Cerebellar cortex (tissue), 1 donor: Measurements from ENCODE around the gene OGFR.
A peak's percentile ranks its signal among the peaks of the same experiment; 100 is the strongest.

Source experiments
- DNase-seq: peaks from one replicate; pipeline ENCODE4 v3.0.0-alpha.2; 2015; ENCODE audit warnings: low spot score

Gene OGFR

DNA sequence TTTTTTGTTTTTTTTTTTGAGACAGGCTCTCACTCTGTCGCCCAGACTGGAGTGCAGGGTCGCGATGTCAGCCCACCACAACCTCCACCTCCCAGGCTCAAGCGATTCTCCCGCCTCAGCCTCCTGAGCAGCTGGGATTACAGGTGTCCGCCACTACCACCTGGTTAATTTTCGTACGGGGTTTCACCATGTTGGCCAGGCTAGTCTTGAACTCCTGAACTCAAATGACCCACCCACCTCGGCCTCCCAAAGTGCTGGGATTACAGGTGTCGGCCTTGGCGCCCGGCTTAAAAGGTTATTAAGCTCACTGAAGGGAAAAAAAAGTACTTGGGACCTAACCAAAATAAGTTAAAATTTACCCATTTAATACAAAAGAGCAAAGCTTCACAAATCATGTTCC, 55.1 kb downstream of the OGFR start:
- DNase-seq = no peak

DNA sequence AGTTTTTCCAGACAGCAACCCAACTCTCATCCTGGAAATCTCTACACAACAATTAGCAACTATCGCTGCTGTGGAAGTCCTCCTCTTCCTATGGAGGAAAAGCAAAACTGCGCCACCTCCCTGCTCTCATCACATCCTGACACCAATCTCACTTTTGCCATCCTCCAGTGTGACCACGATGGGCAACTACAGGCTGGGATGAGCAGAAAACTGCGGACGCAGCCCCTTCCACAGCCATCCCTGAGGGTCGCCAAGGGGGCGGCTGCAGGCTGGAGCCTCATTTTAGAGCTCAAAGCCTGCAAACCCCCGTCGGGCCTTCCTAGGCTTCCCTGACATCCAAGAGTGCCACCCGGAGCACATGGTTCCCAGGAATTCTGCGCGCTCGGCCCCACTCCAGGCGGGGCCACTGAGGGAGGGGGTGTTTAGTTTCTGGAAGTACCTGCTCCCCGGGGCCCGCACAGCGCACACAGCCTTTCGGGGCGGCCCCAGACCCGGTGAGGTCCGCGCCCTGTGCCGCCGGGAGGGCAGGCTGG, 55.8 kb downstream of the OGFR start:
- DNase-seq = no peak

DNA sequence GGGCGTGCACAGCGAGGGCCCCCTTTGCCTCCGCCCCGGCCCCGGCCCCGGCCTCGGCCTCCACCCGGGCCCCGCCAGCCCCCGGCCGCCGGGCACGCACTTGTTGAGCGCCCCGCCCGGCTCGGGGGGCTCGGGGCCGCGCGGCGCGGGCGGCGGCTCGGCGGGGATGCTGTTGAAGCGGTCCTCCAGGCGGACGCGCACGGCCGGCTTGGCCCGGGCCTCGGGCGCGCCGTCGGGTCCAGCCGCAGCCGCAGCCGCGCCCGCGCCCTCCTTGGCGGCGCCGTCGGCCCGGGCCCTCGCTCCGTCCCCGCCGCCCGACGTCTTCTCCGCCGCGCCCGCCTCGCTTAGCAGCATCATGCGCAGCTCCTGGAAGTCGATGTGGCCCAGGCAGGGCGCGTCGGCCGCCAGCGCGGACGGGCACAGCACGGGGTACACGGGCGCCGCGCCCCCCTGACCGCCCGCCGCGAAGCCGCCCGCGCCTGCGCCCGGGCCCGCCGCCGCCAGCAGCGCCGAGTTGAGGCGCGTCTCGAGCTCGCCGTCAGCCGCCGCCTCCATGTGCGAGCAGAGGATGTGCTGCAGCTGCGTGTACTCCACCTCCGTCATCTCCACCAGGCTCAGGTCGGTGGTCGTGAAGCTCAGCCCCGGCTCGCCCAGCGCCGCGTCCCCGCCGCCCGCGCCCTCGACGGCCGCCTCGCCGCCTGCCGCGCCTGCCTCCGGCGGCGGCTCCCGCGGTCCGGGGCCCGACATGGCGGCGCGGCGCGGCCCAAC, 56.5 kb downstream of the OGFR start:
- DNase-seq = no peak

DNA sequence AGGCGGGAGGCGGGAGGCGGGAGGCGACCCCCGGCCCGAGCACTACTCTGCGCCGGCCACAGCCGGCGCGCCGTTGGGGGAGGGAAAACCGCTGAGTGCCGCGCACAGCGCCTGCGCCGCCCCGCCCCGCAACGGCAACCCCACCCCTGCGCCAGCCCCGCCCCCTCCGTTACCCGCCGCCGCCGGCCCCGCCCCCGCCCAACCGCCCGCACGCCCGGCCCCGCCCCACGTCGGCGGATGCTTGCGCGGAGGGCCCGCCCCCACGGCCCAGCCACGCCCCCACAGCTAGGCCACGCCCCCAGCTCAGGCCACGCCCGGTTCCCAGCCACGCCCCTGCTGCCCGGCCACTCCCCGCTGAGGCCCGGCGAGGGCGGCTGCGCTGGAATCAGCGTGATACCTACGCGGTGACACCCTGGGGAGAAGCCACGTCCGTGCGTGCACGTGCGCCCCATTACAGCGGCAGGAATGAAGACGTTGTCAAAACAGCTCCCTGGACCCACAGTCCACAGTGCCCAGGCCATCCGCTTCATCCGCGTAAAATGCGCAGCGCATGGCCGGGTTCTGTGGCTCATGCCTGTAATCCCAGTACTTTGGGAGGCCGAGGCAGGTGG, 57.2 kb downstream of the OGFR start, which contains the start of gene TCFL5:
TCFL5 (minus strand) TSS at position 97 of the 611 bp plus-strand sequence. CDS start 152 bp downstream, outside the sequence.
- peak; percentile 63 for DNase-seq
